ENCODE data around the gene TRIO. TPM values are rescaled to one million over a fixed set of nuclear protein-coding genes. Genes with fewer than 3 reads are reported as not detected.

The TRIO gene
- total RNA-seq, 1 donor from 2014 or later, result 186 TPM

DNA sequence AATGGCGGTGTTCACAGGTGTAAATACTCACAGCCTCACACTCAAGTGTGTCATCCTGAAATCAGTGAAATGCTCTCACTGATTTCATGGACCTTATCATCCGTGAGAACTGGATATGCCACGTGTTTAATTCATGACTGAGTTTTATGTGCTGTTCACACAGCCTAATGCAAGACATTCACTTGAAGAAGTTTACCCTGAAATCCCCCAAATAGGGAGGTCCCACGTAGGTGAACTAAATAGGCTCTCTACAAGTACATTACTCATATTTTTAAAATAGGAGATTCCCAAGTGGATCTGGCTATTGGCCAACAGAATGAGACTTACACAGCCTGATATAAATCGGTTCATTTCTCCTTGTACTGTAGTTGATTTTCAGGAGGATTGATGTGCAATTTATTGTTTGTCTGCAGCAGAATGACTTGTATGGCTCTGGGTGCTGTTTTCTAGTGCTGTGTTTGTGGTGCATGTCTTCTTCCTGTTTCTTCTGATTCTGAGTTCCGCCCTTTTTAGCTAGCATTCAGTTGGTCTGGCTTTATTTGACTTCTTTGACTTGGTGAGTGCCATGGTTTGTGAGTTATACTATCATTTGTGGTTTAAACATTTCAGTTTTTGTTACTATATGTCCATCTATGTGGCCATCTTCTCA is 25.1 kb downstream of the TRIO start:
- no peak for DNase-seq

DNA sequence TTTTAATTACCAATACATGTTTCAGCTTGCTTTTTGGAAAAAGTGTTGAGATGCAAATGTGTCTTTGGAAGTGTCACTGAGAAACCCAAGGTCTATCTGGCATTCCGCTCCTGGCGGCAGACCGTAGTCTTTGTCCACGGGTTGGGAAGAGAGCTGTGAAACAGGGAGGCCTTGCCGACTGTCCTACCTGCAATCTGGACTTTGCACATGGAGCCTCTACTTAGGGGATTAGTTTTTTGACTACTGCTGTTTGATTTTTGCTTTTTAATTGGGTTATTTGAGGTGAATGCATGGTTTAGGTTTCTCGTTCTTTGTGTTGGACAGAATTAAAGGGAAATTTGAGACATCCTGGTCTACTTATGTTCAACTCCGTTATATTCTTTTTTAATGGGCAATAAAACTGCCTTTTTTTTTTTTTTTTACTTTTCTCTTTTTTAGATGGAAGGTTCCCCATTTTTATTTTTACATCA is 25.7 kb downstream of the TRIO start:
- DNase-seq, result no peak

DNA sequence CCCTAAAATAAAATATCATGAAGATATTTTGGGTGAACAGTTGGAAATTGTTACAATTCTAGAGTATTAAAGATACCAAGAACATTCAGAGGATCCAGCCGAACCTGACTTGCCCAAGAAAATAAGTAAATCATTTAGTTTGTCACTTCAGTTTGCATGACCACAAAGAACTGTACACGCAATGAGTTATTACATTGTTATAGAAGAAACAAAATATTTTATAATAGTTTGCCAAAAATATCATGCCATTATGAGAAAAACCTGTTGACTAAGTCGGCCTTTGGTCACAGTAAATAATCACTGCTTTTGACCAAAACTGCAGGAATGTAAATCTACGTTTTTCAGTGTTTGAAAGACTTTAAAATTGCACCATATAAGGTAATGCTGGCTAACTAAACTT is 27.9 kb downstream of the TRIO start:
- no peak for DNase-seq

DNA sequence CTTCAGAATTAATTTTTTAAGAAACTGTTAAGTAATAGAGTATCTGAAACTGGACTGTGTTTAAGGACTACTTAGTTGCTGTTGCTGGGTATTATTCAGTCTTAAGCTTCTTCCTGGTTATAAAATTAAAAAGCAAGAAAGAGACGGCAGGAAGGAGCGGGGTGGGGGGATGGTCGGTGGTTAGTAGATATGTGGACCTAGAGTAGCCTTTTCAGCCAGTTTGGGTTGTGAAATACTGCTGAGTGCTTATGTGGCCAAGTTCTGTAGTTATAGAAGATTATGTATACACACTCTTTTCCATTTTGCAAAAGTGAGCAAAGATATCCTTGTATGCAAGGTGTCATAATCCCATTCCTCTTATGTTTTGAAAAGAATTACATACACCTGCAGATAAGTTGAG is 28.5 kb downstream of the TRIO start:
- DNase-seq, result no peak

DNA sequence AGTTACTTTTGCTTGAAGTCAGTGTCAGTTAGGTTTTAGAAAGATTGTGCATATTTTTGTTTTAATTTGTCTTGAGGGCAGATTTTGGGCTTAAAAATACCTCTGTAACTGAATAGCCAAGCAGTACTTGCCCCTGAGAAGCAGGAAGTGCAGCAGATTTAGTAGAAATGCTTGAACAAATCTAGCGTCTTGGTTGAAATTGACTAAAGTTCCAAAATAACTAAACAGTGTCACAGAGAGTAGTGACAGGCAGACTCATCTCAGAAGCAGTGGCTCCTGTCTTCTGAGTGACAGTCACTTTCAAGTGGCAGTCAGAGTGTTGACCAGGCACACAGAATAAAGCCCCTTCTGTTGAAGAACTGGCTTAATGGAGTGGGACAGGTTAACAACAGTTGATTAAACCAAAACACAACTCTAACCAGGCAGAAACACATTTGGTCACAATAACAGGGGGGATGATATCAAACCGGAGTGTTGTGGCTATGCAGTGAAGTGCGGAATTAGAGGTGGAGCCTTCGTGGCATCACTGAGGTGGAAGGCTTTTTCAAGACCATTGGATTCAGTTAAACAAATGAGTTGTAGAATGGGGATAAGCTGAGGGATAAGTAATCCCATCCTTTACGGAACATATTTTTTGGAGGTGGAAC is 29.1 kb downstream of the TRIO start:
- no peak for DNase-seq

DNA sequence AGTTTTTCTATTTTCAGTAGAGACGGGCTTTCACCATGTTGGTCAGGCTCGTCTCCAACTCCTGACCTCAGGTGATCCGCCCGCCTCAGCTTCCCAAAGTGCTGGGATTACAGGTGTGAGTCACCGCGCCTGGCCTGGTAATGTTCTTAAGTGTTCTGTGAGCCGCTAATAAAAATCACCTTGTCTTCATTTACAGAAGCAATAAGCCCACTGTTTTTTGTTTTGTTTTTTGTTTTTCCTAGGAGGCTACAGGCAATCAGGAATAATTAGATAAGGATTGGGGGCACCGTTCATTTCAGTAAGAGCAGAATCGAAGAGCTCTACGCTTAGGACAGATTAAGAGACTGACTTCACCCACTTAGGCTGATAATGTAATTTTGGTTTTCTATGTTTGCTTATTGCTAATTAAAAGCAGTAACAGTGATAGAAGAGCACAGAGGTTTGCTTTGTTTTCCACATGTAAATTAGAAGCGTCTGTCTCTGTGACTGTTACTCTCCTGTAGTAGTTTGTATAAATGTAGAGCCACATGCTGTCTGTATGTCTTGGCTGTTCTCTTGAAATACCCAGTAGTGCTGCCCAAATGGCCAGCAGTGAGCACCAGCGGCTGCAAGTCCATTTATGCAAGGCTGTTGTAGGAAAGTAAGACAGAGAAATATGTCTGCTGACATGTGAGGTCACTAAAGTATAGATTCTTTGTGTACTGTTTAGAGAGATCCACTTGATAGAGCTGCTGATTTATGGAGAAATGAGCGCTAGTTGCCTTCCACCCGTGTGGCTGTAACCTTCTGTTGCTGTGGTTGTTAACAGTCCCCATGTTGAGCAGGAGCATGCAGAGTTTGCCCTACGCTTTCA is 30.5 kb downstream of the TRIO start:
- no peak for DNase-seq

DNA sequence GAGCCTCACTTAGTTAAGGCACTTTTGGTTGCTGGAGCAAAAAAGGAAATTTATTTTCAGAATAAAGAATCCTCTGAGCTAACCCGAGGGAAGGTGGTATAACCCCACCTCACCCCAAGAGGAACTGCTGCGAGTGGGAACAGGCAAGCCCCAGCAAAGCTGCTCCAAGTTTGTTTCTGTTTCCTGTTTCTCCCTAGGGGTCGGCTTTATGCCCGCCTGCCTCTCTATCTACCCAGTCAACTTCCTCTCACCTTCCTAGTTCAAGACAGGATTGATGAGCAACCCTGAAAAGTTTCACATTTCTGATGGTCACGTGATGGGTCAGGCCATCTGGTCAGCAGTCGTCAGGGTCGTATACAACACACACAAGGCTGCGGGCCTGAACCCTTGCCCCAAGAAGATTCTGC is 31.1 kb downstream of the TRIO start:
- no peak for DNase-seq

DNA sequence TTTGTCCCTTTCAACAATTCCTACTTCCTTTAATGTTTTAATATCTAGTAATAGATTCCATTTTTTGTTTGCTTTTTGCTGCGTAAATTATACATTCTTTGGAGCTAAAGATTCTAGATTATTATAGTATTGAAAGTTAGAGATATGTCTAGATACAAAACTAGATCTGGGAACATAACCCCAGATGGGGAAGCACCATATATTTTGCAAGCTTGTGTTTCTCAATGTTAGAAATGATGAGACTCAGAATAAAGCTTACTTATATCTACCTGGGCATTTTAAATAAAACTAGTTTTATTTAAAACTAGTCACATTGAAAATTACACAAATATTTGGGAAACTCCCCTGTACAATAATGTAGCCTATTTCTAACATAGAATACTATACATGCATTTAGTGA is 32.2 kb downstream of the TRIO start:
- no peak for DNase-seq

DNA sequence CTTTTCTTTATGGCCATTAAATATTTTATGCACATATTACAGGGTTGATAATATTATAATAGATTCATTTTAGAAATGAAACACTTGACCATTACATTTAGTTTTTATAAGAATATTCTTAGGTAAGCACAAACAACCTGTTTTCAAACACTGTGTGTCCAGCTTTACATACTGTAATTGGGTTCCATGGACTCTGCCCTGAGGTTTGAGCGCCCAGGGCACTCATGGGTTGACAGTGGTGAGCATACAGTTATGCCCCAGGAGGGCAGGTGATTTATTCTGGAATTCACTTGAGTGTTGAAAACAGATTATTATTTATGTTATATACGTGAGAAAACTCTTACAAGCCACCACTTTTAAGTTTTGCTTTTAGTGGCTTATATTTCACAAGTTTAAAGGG is 33.7 kb downstream of the TRIO start:
- no peak for DNase-seq

DNA sequence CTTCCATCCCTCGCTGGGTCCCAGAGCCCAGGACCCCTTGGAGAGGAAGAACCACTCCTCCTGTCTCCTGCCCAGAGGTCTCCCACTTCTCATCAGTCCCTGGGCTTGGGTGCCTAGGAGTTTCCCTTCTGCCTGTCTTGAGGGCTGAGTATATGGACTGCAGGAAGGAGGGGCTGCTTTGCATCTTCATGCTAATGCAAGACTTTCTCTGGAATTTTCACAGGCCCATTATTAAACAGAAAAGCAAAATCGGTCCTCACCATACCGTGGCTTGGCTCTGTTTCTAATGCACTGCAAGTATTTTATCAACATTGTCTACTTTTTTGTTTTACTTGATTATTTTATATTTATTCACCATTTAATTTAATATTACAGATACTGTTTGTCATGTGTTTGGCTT is 34.5 kb downstream of the TRIO start:
- DNase-seq, result no peak

DNA sequence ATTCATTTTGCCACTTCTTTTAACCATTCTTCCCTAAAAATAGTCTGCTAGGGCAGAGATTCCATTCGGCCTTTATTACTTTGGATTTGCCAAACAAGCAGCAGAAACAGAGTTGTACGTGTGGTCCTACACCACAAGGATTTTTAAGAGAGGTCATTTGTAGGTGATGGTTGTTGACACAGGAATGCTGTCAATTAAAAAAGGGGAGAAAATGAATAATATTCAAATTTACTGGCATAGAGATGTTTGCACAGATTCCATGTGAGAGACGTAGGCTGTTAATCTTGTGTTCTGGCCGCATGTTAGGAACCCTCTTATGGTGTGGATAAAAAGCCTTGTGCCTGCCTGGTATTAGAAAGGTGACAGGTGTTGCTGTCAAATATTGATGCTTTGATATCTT is 34.9 kb downstream of the TRIO start:
- no peak for DNase-seq

DNA sequence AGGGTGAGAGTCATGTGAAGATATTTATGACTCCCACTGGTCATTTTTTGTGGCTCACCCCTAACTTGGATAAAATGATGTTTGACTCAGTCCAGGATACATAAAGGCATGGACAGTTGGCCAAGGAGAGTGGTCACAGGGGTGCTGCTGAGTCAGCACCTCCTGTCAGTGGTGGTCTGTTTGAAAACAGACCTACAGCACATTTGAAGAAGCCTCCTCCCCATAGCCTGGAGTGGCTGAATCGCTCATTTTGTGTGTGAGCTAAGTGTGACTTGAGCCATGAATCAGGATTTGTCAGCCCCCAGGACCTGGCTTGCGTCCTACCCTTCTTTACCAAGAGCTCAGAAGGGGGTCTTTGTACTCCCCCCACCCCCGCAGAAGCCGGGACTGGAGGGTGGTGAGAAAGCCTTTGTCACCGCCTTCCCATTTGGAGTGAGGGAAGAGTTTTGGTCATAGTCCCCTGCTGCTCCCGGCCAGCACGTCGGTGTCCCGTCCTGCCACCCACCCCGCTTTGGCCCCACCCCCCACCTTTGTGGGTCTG is 35.6 kb downstream of the TRIO start:
- DNase-seq, result no peak

DNA sequence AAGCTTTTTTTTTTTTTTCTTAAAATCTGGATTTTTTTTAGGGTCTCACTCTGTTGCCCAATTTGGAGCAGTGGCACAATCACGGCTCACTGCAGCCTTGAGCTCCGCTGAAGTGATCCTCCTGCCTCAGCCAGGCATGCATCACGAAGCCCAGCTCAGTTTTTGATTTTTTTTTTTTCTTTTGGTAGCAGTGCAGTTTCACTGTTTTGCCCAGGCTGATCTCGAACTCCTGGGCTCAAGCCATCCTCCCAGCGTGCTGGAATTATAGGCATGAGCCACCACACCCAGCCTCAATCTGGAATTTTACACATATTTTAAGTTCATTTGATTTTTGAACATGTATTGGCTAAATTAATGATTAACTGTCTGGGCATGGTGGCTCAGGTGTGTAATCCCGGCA is 36.3 kb downstream of the TRIO start:
- no peak for DNase-seq

DNA sequence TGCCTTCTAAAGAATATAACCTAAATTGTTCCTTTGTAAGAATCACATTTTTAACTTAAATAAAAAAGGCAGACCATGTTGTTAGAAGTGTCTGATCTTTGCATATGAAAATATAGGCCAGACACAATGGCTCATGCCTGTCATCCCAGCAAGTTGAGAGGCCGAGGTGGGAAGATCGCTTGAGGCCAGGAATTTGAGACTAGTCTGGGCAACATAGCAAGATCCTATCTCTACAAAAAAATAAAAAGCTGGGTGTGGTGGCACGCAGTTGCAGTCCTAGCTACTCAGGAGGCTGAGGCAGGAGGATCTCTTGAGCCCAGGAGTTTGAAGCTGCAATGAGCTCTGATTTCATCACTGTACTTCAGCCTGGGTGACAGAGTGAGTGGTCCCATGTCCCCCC is 37.3 kb downstream of the TRIO start:
- no peak for DNase-seq

DNA sequence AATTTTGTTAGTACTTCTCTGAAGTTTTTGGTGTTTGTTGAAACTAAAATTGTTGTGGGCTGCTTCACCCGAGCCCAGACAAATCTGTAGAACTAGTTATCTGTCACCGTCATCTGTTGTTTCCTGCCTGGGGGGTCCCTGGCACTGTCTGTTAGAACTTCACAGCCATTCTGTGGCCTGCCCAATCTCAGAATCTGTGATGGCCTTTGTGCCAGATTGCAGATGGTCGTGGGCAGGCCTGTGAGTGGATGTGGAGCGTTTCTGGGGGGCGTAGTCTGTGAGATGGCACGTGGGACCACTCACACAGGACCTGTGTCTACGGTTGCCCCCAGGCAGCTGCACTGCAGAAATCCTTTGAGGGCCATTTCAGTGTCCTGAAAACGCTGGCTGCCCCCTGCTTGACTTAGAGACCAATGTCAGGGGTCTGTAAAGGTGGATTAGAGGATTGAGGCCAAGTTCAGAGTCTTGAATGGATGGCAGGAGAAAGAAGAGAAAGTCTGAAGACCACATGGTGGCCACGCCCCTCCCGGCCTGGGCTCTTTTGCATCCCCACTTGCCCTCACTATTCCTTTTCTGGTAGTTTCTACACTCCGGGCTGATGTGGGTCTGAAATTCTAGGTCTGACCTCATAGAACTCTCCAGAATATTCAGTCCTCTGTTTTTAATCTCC is 38.3 kb downstream of the TRIO start:
- DNase-seq, result no peak

DNA sequence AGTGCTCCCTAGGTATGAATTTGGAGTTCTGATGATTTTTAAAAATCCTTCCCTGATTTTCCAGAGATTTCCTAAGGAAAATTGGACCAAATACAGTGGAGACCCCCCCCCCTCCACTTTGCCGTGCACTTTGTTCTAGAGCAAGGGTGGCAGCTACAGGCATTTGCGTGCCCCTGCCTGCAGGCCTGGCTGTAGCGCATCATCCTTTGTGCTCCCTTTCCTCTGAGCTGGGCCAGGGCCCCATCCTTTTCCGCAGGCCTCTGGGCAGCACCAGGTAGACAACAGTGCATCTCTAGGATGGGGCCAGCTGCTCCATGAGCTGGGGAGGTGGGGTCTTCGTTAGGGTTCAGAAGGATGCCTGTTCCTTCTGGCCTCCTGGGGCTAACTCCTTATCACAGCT is 39.6 kb downstream of the TRIO start:
- no peak for DNase-seq

DNA sequence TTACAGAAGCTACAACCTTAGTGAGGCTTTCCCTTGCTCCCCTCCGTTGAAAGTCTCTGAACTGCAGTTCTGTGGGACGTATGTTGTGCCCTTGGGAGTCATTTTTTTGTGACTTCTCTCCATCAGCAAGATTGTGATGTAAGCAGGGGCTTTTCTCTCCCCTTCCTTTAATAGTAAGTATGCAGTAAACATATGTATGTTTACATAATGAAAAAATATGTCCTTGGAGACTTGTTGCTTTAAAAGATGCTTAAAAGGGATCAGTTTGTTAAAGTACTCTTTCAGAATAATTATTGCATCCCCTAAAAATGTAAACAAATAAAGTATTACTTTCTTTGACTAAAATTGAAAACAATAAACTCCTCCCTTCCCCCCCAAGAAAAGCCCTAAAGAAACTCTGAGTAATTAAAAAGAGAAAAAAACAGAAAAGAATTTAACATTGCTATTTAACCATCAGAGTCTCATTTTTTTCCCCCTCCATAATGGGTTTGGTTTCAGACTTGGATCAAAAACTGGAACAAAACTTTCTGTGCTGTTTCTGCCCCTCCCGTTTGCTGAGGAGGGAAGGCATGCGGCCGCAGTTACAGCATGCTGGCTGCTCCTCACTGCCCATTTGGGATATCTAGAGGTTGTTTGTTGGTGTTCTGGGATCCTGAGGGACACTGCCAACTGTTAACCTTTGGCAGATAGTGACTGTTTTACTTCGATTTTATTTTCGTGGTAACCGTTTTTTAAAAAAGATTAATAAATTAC is 40.2 kb downstream of the TRIO start:
- peak; percentile 11 for DNase-seq

DNA sequence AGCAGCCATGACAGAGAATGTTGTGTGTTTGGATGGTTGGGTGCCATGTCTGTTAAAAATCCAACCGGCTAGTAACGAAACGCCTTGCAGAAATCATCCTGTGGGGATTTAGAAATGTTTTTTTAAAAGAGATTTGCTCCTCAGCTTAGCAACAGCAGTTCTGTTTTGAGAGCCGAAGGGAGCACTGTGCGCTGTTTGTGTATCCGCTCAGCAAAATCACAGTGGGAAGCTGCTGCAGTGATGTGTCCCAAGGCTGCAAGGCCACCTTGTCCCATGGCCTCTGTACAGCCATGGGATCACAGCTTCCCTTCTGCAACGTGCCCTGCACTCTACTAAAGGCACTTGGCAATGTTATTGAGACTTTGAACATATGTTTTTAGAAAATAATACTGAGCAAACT is 40.9 kb downstream of the TRIO start:
- DNase-seq, result no peak

DNA sequence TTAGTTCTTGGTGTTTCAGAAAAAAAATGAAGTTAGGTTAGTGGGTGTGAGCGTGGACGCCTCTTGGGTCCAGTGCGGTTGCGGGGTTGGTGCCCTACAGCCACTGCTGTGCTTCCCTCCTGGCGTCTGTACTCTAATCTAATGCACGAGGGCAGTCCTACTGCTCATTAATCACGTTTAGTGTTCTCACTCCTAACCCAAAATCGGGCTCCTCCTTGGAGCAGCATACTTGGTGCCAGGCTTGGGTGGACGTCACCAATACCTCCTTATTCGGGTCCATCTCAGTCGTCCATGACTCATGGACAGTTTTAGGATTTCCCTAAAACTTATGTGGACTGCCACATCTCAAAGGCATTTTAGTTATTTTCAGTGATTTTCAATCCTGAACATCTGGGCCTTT is 41.6 kb downstream of the TRIO start:
- DNase-seq, result no peak

DNA sequence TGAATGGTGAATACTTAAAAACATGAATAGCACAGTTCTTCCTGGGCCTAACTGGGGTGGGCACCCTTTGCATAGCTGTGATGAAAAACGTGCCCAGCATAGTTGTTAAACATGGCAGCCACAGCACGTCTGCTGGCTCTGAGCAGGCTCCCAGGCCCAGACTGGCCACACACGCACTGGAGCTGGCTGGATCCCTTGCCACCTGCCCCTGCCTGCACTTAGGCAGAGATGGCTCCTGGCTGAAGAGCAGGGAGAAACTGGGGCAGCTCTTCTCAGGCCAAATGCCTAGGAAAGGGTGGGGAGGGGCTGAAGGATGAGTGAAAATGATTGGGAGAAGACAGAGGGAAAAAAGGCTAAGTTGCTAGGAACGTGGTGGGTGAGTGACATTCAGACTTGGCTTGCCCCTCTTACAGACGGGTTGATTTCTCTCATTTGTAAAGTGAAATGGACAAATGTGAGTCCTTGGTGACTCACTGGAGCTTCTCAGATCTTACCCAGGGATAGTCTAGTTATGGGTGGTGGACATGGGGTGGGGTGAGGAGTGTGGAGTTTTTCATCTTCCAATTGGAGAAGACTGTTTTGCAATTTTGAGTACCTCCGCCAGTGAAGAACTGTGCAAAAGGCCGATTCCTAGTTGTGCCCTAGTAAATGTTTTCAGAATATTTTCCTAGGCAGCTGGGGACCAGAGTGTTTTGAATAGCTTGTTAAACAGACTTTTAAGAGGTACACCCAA is 42.4 kb downstream of the TRIO start:
- DNase-seq, result no peak

Data from skin of body (tissue), 2 donors.